OCI-LY7 (cell line): ENCODE measurements around the gene TOR3A.

ENCODE experiments used
- CTCF ChIP-seq: fragments of 200-600 bp; sonication (generic); conservative IDR thresholded peaks from 2 replicates; pipeline ENCODE4 v1.5.1; 2014; ENCODE audit warnings: mild to moderate bottlenecking, antibody characterized with exemption, low read length, moderate library complexity, mixed read lengths
- EZH2phosphoT487 ChIP-seq: fragments of 200-600 bp; sonication (generic); IDR thresholded peaks from 2 replicates; pipeline ENCODE4 v1.6.1; 2018; ENCODE audit warnings: low read depth, borderline replicate concordance, mild to moderate bottlenecking, mixed run types, antibody characterized with exemption, low read length, moderate library complexity, mixed read lengths

- no peak for TF ChIP-seq CTCF
- no peak for TF ChIP-seq EZH2phosphoT487
These were observed 37.6 kb downstream of the TOR3A start for GRCh38 chr1:179119513-179119912.
